Neural crest cell (in vitro differentiated cells): ENCODE measurements around the gene MARK2. TPM values are rescaled to one million over a fixed set of nuclear protein-coding genes. Genes with fewer than 3 reads are reported as not detected.

Experiments used
- DNase-seq: peaks from one replicate; pipeline ENCODE4 v3.0.0; 2021; ENCODE audit warnings: low read depth, mixed read lengths, low spot score
- H3K27ac Mint-ChIP-seq: one replicate; pipeline ENCODE4 v1.8.0; 2021; ENCODE audit warnings: mild to moderate bottlenecking, mixed read lengths; ENCODE audit not compliant: unreplicated experiment
- H3K27me3 Mint-ChIP-seq: 2 replicates; pipeline ENCODE4 v1.8.0; 2021; ENCODE audit warnings: low read depth, mild to moderate bottlenecking, mixed read lengths
- H3K36me3 Mint-ChIP-seq: 2 replicates; pipeline ENCODE4 v1.8.0; 2021; ENCODE audit warnings: low read depth, mild to moderate bottlenecking, mixed read lengths
- H3K4me1 Mint-ChIP-seq: 2 replicates; pipeline ENCODE4 v1.8.0; 2021; ENCODE audit warnings: mixed read lengths
- H3K4me3 Mint-ChIP-seq: one replicate; pipeline ENCODE4 v1.8.0; 2021; ENCODE audit warnings: mild to moderate bottlenecking, mixed read lengths
- H3K9me3 Mint-ChIP-seq: 2 replicates; pipeline ENCODE4 v1.8.0; 2021; ENCODE audit warnings: mixed read lengths
- total RNA-seq: library from RNA; stranded (reverse); gene quantifications from 2 replicates; pipeline ENCODE4 v1.2.1, GENCODE V29; 2021
- TF ChIP-seq, protein P1 (sequence below): fragments of 200-600 bp; sonication (generic); conservative IDR thresholded peaks from 2 replicates; pipeline ENCODE4 v1.5.0; 2021; ENCODE audit warnings: antibody characterized with exemption, mild to moderate bottlenecking

The MARK2 gene
- total RNA-seq, 1 donor from 2014 or later = 42.4 TPM

DNA sequence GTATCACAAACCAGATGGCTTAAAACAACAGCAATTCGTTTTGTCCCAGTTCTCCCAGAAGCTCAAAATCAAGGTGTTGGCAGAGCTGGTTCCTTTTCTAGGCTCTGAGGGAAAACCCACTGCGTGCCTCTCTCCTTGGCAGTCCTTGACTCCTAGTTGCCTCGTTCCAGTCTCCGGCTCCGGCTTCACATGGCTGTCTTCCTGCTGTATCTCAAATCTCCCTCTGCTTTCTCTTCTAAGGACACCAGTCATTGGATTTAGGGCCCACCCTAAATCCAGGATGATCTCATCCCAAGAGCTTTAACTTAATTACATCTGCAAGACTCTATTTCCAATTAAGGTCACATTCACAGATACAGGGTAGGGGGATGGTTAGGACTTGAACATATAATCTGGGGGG is 90.7 kb downstream of the MARK2 start:
- TF ChIP-seq, protein P1, sequence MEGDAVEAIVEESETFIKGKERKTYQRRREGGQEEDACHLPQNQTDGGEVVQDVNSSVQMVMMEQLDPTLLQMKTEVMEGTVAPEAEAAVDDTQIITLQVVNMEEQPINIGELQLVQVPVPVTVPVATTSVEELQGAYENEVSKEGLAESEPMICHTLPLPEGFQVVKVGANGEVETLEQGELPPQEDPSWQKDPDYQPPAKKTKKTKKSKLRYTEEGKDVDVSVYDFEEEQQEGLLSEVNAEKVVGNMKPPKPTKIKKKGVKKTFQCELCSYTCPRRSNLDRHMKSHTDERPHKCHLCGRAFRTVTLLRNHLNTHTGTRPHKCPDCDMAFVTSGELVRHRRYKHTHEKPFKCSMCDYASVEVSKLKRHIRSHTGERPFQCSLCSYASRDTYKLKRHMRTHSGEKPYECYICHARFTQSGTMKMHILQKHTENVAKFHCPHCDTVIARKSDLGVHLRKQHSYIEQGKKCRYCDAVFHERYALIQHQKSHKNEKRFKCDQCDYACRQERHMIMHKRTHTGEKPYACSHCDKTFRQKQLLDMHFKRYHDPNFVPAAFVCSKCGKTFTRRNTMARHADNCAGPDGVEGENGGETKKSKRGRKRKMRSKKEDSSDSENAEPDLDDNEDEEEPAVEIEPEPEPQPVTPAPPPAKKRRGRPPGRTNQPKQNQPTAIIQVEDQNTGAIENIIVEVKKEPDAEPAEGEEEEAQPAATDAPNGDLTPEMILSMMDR = no peak
- Mint-ChIP-seq H3K27ac (no peak overlapping the region), H3K36me3 (no peaks in the 10 kb centered on the region)

DNA sequence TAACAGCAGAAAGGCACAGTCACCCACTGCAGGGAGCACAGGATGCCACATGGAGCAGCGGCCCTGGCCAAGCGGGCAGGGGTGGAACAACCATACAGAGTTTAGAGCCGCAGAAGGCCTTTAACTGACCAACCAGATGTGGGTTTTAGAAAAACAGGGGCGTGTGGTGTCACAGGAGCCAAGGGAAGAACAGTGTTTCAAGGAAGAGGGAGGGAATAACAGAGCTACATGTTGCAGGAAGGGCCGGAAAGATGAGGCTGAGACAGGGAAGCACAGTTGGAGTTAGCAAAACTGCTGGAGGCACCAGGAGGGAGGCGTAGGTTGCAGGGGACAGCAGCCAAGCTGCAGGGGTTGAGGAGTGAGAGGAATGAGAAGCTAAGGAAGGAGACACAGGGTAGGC is 92.1 kb downstream of the MARK2 start:
- H3K27ac Mint-ChIP-seq = peak overlapping the region; percentile 94
- DNase-seq = no peak
- no peak overlapping the region for H3K4me3 Mint-ChIP-seq
- H3K4me1 Mint-ChIP-seq = peaks cover 18% of the 10 kb centered on the region
- no peaks in the 10 kb centered on the region for H3K27me3 Mint-ChIP-seq
- TF ChIP-seq, protein P1 = no peak
- H3K36me3 Mint-ChIP-seq = no peaks in the 10 kb centered on the region
- no peaks in the 10 kb centered on the region for H3K9me3 Mint-ChIP-seq

More for the DNA sequence above, 90.7 kb downstream of the MARK2 start:
- peaks cover 9% of the 10 kb centered on the region for H3K4me1 Mint-ChIP-seq
- H3K9me3 Mint-ChIP-seq = no peaks in the 10 kb centered on the region
- no peak for DNase-seq
- H3K27me3 Mint-ChIP-seq = no peaks in the 10 kb centered on the region
- no peak overlapping the region for H3K4me3 Mint-ChIP-seq

DNA sequence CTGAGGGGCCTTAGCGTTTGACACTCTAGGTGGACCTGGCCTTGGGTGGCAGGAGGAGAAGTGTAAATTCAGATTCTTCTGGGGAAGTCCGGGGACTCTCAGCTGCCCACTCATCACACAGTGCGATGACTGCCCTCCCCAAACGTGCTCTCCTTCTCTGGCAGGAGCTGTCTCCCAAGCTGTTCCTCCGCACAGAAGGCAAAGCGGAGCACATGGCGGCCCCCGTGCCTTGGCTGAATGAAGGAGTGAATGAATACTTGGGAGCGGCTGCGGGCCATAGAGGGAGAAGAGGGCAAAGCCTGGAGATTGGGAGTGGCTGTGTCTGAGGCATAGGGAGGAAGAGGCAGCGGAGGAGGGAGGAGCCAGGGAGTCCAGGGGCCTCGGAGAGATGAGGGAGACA is 93.0 kb downstream of the MARK2 start:
- Mint-ChIP-seq H3K4me1 (peaks cover 18% of the 10 kb centered on the region), H3K27ac (peak overlapping the region; percentile 53), H3K4me3 (no peak overlapping the region), H3K27me3 (no peaks in the 10 kb centered on the region), H3K36me3 (no peaks in the 10 kb centered on the region), H3K9me3 (no peaks in the 10 kb centered on the region)
- TF ChIP-seq, protein P1 = no peak
- no peak for DNase-seq

DNA sequence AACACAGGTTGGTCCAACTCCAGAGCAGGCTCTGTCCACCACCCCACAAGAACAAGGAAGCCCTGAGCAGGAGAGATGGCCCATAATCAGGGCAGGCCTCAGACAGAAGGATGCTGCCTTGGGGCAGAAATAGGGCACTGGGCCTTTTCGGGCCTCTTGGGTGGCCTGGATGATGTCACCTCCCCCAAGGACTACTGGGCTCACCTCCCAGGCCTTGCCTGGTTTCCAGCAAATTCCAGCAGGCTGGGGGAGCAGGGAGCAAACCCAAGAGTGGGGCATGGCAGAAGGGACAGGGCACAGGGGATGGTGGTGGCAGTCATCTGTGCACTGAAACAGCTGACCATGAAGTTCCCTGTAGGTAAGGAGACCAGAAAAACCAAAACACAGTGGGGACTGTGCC is 94.5 kb downstream of the MARK2 start:
- Mint-ChIP-seq H3K9me3 (no peaks in the 10 kb centered on the region), H3K4me1 (peaks cover 28% of the 10 kb centered on the region), H3K27ac (no peak overlapping the region), H3K27me3 (no peaks in the 10 kb centered on the region), H3K4me3 (peak overlapping the region; percentile 4), H3K36me3 (no peaks in the 10 kb centered on the region)
- TF ChIP-seq, protein P1 = no peak
- no peak for DNase-seq

DNA sequence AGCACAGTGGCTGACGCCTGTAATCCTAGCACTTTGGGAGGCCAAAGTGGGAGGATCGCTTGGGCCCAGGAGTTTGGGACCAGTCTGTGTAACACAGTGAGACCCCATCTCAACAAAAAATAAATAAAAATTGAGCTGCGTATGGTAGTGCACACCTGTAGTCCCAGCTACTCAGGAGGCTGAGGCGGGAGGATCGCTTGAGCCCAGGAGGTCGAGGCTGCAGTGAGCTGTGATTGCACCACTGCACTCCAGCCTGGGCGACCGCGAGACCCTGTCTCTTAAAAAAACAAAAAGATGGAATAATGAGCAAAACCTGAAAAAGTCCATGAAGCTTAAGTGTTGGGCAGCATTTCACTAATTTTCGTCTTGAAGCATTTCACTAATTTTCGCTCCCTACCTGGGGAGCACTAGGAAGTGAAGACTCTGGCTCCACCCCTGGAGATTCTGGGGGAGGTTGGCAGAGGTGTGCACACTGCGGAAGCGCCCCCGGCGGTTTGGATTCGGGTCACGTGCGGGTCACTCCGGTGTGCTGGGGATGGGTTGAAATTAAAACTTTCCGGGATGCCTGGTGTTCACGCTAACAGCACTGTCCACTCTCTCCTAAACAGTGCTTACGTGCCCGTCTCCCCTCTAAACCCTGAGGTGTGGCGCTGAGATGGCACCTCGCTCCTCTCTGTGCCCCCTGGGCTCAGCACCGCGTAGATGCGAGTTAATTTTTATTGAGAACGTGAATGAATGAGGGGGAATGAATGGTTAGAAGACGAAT is 99.0 kb downstream of the MARK2 start:
- Mint-ChIP-seq H3K27me3 (no peaks in the 10 kb centered on the region), H3K4me3 (peak overlapping the region; percentile 89), H3K36me3 (no peaks in the 10 kb centered on the region), H3K4me1 (peaks cover 42% of the 10 kb centered on the region), H3K27ac (no peak overlapping the region), H3K9me3 (no peaks in the 10 kb centered on the region)
- TF ChIP-seq, protein P1 = no peak
- no peak for DNase-seq
